Neural cell (in vitro differentiated cells): ENCODE measurements around the gene ASB6. TPM values are rescaled to one million over a fixed set of nuclear protein-coding genes. Genes with fewer than 3 reads are reported as not detected.

Experiments
- H2AFZ ChIP-seq: fragments of 200-600, 300-800 bp; sonication (generic), shearing (Covaris generic); 2 replicates; pipeline ENCODE4 v1.6.0; 2014; ENCODE audit warnings: low read depth, mild to moderate bottlenecking, antibody characterized with exemption, low read length, moderate library complexity
- H3F3A ChIP-seq: fragments of 200-600 bp; shearing (Covaris generic); 2 replicates; pipeline ENCODE4 v1.6.1; 2016; ENCODE audit warnings: mild to moderate bottlenecking, moderate library complexity, mixed read lengths, antibody characterized with exemption, low read length; ENCODE audit not compliant: insufficient read depth, poor library complexity, severe bottlenecking
- H3K27ac ChIP-seq: fragments of 200-600, 300-800 bp; sonication (generic), shearing (Covaris generic); 2 replicates; pipeline ENCODE4 v1.5.1; 2014; ENCODE audit warnings: mild to moderate bottlenecking, low read length, moderate library complexity
- H3K27me3 ChIP-seq: fragments of 300-800, 200-600 bp; sonication (generic), shearing (Covaris generic); 2 replicates; pipeline ENCODE4 v1.6.0; 2014; ENCODE audit warnings: mild to moderate bottlenecking, low read depth, low read length, moderate library complexity; ENCODE audit not compliant: insufficient read depth
- H3K36me3 ChIP-seq: fragments of 300-800, 200-600 bp; sonication (generic), shearing (Covaris generic); 2 replicates; pipeline ENCODE4 v1.5.1; 2014; ENCODE audit warnings: mild to moderate bottlenecking, antibody characterized with exemption, low read length, moderate library complexity; ENCODE audit not compliant: insufficient read depth
- H3K4me2 ChIP-seq: fragments of 300-800, 200-600 bp; sonication (generic), shearing (Covaris generic); 2 replicates; pipeline ENCODE4 v1.6.0; 2014; ENCODE audit warnings: mild to moderate bottlenecking, low read length
- H3K4me3 ChIP-seq: fragments of 300-800, 200-600 bp; sonication (generic), shearing (Covaris generic); 2 replicates; pipeline ENCODE4 v1.5.1; 2014; ENCODE audit warnings: mild to moderate bottlenecking, low read length, moderate library complexity
- H3K79me2 ChIP-seq: fragments of 200-600 bp; shearing (Covaris generic); replicated peaks from 2 replicates; pipeline ENCODE4 v1.6.0; 2014; ENCODE audit warnings: mild to moderate bottlenecking, low read length, moderate library complexity; ENCODE audit not compliant: insufficient read depth
- H3K9ac ChIP-seq: fragments of 300-800, 200-600 bp; sonication (generic), shearing (Covaris generic); 2 replicates; pipeline ENCODE4 v1.6.1; 2016; ENCODE audit warnings: mild to moderate bottlenecking, low read length, mixed read lengths
- H3K9me2 ChIP-seq: fragments of 200-600 bp; shearing (Covaris generic); 2 replicates; pipeline ENCODE4 v1.6.1; 2016; ENCODE audit warnings: mild to moderate bottlenecking, low read length, mixed read lengths; ENCODE audit not compliant: insufficient read depth
- H3K9me3 ChIP-seq: fragments of 200-600, 300-800 bp; sonication (generic), shearing (Covaris generic); 2 replicates; pipeline ENCODE4 v1.6.1; 2016; ENCODE audit warnings: mild to moderate bottlenecking, mixed run types, low read length, moderate library complexity, mixed read lengths
- H4K20me1 ChIP-seq: fragments of 200-600 bp; shearing (Covaris generic); 2 replicates; pipeline ENCODE4 v1.6.1; 2016; ENCODE audit warnings: mild to moderate bottlenecking, mixed run types; ENCODE audit not compliant: insufficient read depth
- CTCF ChIP-seq: fragments of 450-650 bp; IDR thresholded peaks from 2 replicates; pipeline ENCODE4 v1.5.1; 2014; ENCODE audit warnings: antibody characterized with exemption, mild to moderate bottlenecking, moderate library complexity; ENCODE audit not compliant: poor library complexity, severe bottlenecking
- EP300 ChIP-seq: fragments of 450-650 bp; conservative IDR thresholded peaks from 2 replicates; pipeline ENCODE4 v1.6.1; 2014; ENCODE audit warnings: antibody characterized with exemption, mild to moderate bottlenecking, moderate library complexity; ENCODE audit not compliant: poor library complexity, severe bottlenecking
- EZH2 ChIP-seq: fragments of 200-600, 300-800 bp; shearing (Covaris generic), sonication (generic); IDR thresholded peaks from 2 replicates; pipeline ENCODE4 v1.6.1; 2014; ENCODE audit warnings: antibody characterized with exemption, low read length, borderline replicate concordance, mild to moderate bottlenecking; ENCODE audit not compliant: insufficient read depth, poor library complexity, severe bottlenecking
- MXI1 ChIP-seq: fragments of 450-650 bp; conservative IDR thresholded peaks from 2 replicates; pipeline ENCODE4 v1.6.1; 2014; ENCODE audit warnings: antibody characterized with exemption, mild to moderate bottlenecking; ENCODE audit not compliant: poor library complexity, severe bottlenecking
- POLR2AphosphoS5 ChIP-seq: IDR thresholded peaks from 2 replicates; pipeline ENCODE4 v1.6.1; 2012
- RAD21 ChIP-seq: fragments of 450-650 bp; conservative IDR thresholded peaks from 2 replicates; pipeline ENCODE4 v1.6.1; 2014; ENCODE audit warnings: antibody characterized with exemption, mild to moderate bottlenecking, moderate library complexity
- SMC3 ChIP-seq: fragments of 450-650 bp; conservative IDR thresholded peaks from 2 replicates; pipeline ENCODE4 v1.6.1; 2014; ENCODE audit warnings: antibody characterized with exemption, mild to moderate bottlenecking, moderate library complexity; ENCODE audit not compliant: poor library complexity
- TAF1 ChIP-seq: IDR thresholded peaks from 2 replicates; pipeline ENCODE4 v1.6.1; 2012; ENCODE audit warnings: low read depth
- polyA plus RNA-seq: library from polyadenylated mRNA; depleted of rRNA; stranded (reverse); fragments of >200 nt; gene quantifications from 2 replicates; pipeline ENCODE4 v1.2.3, GENCODE V29; 2014
- TF ChIP-seq, protein P1 (sequence below): IDR thresholded peaks from 2 replicates; pipeline ENCODE4 v1.6.1; 2012; ENCODE audit warnings: borderline replicate concordance

ASB6 gene
- polyA plus RNA-seq, 1 donor from 2014 or later: 18.4 TPM

GRCh38 chr9:129639034-129639630, 2.8 kb downstream of the ASB6 start:
- no peaks in the 10 kb centered on the region for H3K36me3 ChIP-seq
- H3K4me2 ChIP-seq: no peak overlapping the region
- H3K27me3 ChIP-seq: no peaks in the 10 kb centered on the region
- no peaks in the 10 kb centered on the region for H3K9me3 ChIP-seq
- no peak overlapping the region for H3K27ac ChIP-seq
- H3K9me2 ChIP-seq: no peaks in the 10 kb centered on the region
- H3K9ac ChIP-seq: no peak overlapping the region
- H2AFZ ChIP-seq: no peak overlapping the region
- peaks cover 15% of the 10 kb centered on the region for H3K79me2 ChIP-seq
- H3K4me3 ChIP-seq: no peak overlapping the region
- H4K20me1 ChIP-seq: peaks cover 12% of the 10 kb centered on the region
- no peaks in the 10 kb centered on the region for H3F3A ChIP-seq
- TF ChIP-seq TAF1 (no peak), SMC3 (no peak), EP300 (no peak), POLR2AphosphoS5 (no peak), CTCF (no peak), MXI1 (no peak), EZH2 (no peak), RAD21 (no peak)
- TF ChIP-seq, protein P1, sequence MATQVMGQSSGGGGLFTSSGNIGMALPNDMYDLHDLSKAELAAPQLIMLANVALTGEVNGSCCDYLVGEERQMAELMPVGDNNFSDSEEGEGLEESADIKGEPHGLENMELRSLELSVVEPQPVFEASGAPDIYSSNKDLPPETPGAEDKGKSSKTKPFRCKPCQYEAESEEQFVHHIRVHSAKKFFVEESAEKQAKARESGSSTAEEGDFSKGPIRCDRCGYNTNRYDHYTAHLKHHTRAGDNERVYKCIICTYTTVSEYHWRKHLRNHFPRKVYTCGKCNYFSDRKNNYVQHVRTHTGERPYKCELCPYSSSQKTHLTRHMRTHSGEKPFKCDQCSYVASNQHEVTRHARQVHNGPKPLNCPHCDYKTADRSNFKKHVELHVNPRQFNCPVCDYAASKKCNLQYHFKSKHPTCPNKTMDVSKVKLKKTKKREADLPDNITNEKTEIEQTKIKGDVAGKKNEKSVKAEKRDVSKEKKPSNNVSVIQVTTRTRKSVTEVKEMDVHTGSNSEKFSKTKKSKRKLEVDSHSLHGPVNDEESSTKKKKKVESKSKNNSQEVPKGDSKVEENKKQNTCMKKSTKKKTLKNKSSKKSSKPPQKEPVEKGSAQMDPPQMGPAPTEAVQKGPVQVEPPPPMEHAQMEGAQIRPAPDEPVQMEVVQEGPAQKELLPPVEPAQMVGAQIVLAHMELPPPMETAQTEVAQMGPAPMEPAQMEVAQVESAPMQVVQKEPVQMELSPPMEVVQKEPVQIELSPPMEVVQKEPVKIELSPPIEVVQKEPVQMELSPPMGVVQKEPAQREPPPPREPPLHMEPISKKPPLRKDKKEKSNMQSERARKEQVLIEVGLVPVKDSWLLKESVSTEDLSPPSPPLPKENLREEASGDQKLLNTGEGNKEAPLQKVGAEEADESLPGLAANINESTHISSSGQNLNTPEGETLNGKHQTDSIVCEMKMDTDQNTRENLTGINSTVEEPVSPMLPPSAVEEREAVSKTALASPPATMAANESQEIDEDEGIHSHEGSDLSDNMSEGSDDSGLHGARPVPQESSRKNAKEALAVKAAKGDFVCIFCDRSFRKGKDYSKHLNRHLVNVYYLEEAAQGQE: no peak

- Histone ChIP-seq H3K79me2 (peaks cover 21% of the 10 kb centered on the region), H3K27ac (no peak overlapping the region)
Observed at GRCh38 chr9:129637673-129638439, 4.1 kb downstream of the ASB6 start.

More at GRCh38 chr9:129637673-129638439, 4.1 kb downstream of the ASB6 start:
- Histone ChIP-seq H3F3A (no peaks in the 10 kb centered on the region), H3K4me2 (no peak overlapping the region), H3K4me3 (no peak overlapping the region), H3K27me3 (no peaks in the 10 kb centered on the region), H4K20me1 (peaks cover 15% of the 10 kb centered on the region), H2AFZ (no peak overlapping the region), H3K9ac (no peak overlapping the region), H3K9me3 (no peaks in the 10 kb centered on the region), H3K36me3 (no peaks in the 10 kb centered on the region), H3K9me2 (no peaks in the 10 kb centered on the region)
- TF ChIP-seq TAF1 (no peak), CTCF (no peak), RAD21 (no peak), EP300 (no peak), SMC3 (no peak), EZH2 (no peak), MXI1 (no peak), POLR2AphosphoS5 (no peak)
- TF ChIP-seq, protein P1: no peak
